OCI-LY1 (cell line): ENCODE results near the gene REM2.

ENCODE experiments used
- H2AFZ ChIP-seq: fragments of 200-600 bp; sonication (generic), shearing (Covaris generic); 2 replicates; pipeline ENCODE4 v1.6.0; 2014; ENCODE audit warnings: antibody characterized with exemption, mild to moderate bottlenecking, low read length
- H3F3A ChIP-seq: fragments of 200-600 bp; sonication (generic), shearing (Covaris generic); 2 replicates; pipeline ENCODE4 v1.6.0; 2014; ENCODE audit warnings: mild to moderate bottlenecking, antibody characterized with exemption, low read length, moderate library complexity; ENCODE audit not compliant: insufficient read depth
- H3K27ac ChIP-seq: fragments of 200-600 bp; sonication (generic); 2 replicates; pipeline ENCODE4 v1.5.1; 2014; ENCODE audit warnings: low read length, mixed run types, mild to moderate bottlenecking, low read depth; ENCODE audit not compliant: poor library complexity, severe bottlenecking
- H3K27me3 ChIP-seq: fragments of 200-600 bp; sonication (generic); 2 replicates; pipeline ENCODE4 v1.6.0; 2014; ENCODE audit warnings: antibody characterized with exemption, mild to moderate bottlenecking, low read length, moderate library complexity; ENCODE audit not compliant: insufficient read depth
- H3K36me3 ChIP-seq: fragments of 200-600 bp; sonication (generic); 2 replicates; pipeline ENCODE4 v1.6.1; 2014; ENCODE audit warnings: mild to moderate bottlenecking, antibody characterized with exemption, low read length, moderate library complexity, mixed read lengths; ENCODE audit not compliant: insufficient read depth
- H3K4me1 ChIP-seq: fragments of 200-600 bp; sonication (generic); 2 replicates; pipeline ENCODE4 v1.5.1; 2014; ENCODE audit warnings: mild to moderate bottlenecking, low read length, moderate library complexity; ENCODE audit not compliant: insufficient read depth, severe bottlenecking
- H3K4me2 ChIP-seq: fragments of 200-600 bp; sonication (generic), shearing (Covaris generic); 2 replicates; pipeline ENCODE4 v1.6.1; 2014; ENCODE audit warnings: low read length
- H3K4me3 ChIP-seq: fragments of 200-600 bp; sonication (generic); 2 replicates; pipeline ENCODE4 v1.5.1; 2014; ENCODE audit warnings: low read length, low read depth, mild to moderate bottlenecking, mixed read lengths; ENCODE audit not compliant: poor library complexity, severe bottlenecking
- H3K79me2 ChIP-seq: fragments of 200-600 bp; shearing (Covaris generic); 2 replicates; pipeline ENCODE4 v1.6.1; 2016; ENCODE audit warnings: mixed run types, low read length, mixed read lengths; ENCODE audit not compliant: insufficient read depth
- H3K9ac ChIP-seq: fragments of 200-600 bp; sonication (generic), shearing (Covaris generic); 2 replicates; pipeline ENCODE4 v1.6.1; 2014; ENCODE audit warnings: mild to moderate bottlenecking, low read length, mixed read lengths
- H3K9me2 ChIP-seq: fragments of 200-600 bp; sonication (generic), shearing (Covaris generic); 2 replicates; pipeline ENCODE4 v1.6.1; 2014; ENCODE audit warnings: low read depth, mild to moderate bottlenecking, low read length, mixed read lengths
- H3K9me3 ChIP-seq: fragments of 200-600 bp; shearing (Covaris generic); 2 replicates; pipeline ENCODE4 v1.6.1; 2014; ENCODE audit warnings: low read length, mixed read lengths
- H4K20me1 ChIP-seq: fragments of 200-600 bp; sonication (generic), shearing (Covaris generic); 2 replicates; pipeline ENCODE4 v1.6.0; 2016; ENCODE audit warnings: mild to moderate bottlenecking, low read length; ENCODE audit not compliant: insufficient read depth
- CTCF ChIP-seq: fragments of 200-600 bp; sonication (generic), shearing (Covaris generic); IDR thresholded peaks from 2 replicates; pipeline ENCODE4 v1.5.1; 2017; ENCODE audit warnings: mild to moderate bottlenecking, antibody characterized with exemption, low read length, moderate library complexity, mixed read lengths
- EZH2 ChIP-seq: fragments of 200-600 bp; sonication (generic), shearing (Covaris generic); IDR thresholded peaks from 2 replicates; pipeline ENCODE4 v1.8.0; 2017; ENCODE audit warnings: borderline replicate concordance, mixed run types, mild to moderate bottlenecking, antibody characterized with exemption, low read length, moderate library complexity, mixed read lengths

The REM2 gene

GRCh38 chr14:22929961-22930364 is 46.9 kb downstream of the REM2 start:
- Histone ChIP-seq H3K9me3 (no peaks in the 10 kb centered on the region), H4K20me1 (no peaks in the 10 kb centered on the region), H3K4me2 (peak overlapping the region; percentile 91), H3K27me3 (no peaks in the 10 kb centered on the region), H2AFZ (peak overlapping the region; percentile 68; the same call in 1 of the 2 replicates), H3F3A (no peaks in the 10 kb centered on the region), H3K4me1 (peaks cover 36% of the 10 kb centered on the region), H3K4me3 (peak overlapping the region; percentile 97), H3K9me2 (no peaks in the 10 kb centered on the region), H3K36me3 (peaks cover 22% of the 10 kb centered on the region), H3K79me2 (peaks cover 12% of the 10 kb centered on the region), H3K9ac (peak overlapping the region; percentile 66), H3K27ac (peak overlapping the region; percentile 66)
- TF ChIP-seq EZH2 = no peak
- no peak for TF ChIP-seq CTCF

GRCh38 chr14:22932146-22932545 is 49.1 kb downstream of the REM2 start:
- Histone ChIP-seq H3K9me3 (no peaks in the 10 kb centered on the region), H3K9me2 (no peaks in the 10 kb centered on the region), H3F3A (no peaks in the 10 kb centered on the region), H3K4me2 (no peak overlapping the region), H2AFZ (no peak overlapping the region), H3K36me3 (peaks cover 4% of the 10 kb centered on the region; the same call in 1 of the 2 replicates), H3K27ac (no peak overlapping the region), H3K27me3 (no peaks in the 10 kb centered on the region), H3K79me2 (peaks cover 12% of the 10 kb centered on the region), H3K4me1 (peaks cover 22% of the 10 kb centered on the region), H3K4me3 (no peak overlapping the region), H3K9ac (no peak overlapping the region), H4K20me1 (no peaks in the 10 kb centered on the region)
- TF ChIP-seq CTCF (no peak), EZH2 (no peak)

- Histone ChIP-seq H3K9ac (no peak overlapping the region), H3K79me2 (no peaks in the 10 kb centered on the region), H3K4me3 (no peak overlapping the region), H3F3A (no peaks in the 10 kb centered on the region), H3K27ac (no peak overlapping the region), H4K20me1 (no peaks in the 10 kb centered on the region), H3K36me3 (peaks cover 3% of the 10 kb centered on the region; the same call in 1 of the 2 replicates), H2AFZ (no peak overlapping the region), H3K4me1 (peaks cover under 1% of the 10 kb centered on the region), H3K4me2 (no peak overlapping the region), H3K9me2 (no peaks in the 10 kb centered on the region), H3K9me3 (no peaks in the 10 kb centered on the region), H3K27me3 (no peaks in the 10 kb centered on the region)
- TF ChIP-seq EZH2 (no peak), CTCF (no peak)
These were observed 52.1 kb downstream of the REM2 start for GRCh38 chr14:22935156-22935555.
